Measurements from ENCODE around the gene OBSL1. TPM values are rescaled to one million over a fixed set of nuclear protein-coding genes. Genes with fewer than 3 reads are reported as not detected.

OBSL1 gene
- total RNA-seq, 4 donors from 2014 or later, result 53.2 to 146 (median 113) TPM

DNA sequence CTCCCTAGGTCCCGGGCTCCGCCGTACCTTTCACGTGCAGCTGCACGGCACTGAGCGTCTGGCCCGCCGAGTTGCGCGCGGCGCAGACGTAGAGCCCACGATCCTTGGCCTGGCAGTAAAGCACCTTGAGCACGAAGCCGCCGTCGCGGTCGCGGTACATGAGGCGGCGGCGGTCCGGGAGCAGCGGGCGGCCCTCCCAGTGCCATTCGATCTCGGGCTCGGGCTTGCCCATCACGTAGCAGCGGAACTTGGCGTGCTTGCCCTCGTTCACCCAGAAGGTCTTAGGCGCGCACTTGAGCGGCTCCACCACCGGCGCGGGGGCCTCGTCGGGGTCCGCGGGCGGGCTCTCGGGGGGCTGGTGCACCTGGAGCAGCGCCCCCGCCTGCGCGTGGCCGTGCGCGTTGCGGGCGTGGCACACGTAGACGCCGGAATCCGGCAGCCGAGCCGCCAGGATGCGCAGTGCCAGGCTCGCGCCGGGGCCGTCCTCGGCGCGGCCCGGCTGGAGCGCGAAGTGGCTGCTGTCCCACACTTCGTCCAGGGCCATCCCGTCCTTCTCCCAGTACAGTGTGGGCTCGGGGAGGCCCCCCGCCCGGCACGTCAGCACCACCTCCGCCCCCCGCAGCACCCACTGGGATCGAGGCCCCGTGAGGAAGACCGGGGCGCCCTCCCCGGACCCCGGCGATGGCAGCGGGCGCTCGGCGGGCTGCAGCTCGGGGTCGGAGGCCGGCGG lies 980 bp downstream of the OBSL1 start:
- H3K4me1 ChIP-seq, result peaks cover 0 to 6% of the 10 kb centered on the region in 2 donors

DNA sequence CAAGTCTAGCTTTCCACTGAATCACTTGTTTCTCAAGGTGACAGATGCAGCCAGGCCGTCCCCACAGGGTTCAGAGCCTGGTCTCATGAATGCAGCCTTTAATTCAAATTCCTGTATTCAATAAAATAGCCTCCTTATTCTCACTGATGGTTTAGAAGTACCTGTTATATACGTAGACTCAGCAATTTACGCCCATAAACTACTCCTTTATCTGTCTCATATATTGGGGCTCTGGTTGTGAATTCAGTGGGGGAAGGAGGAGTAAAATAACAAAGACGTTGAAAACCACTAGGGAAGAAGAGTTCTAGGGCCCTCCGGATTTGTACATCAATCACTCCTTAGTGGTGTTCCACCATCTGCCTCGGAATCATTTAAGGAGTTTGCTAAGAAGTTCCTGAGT lies 1.7 kb downstream of the OBSL1 start:
- H3K9me3 ChIP-seq, result no peaks in the 10 kb centered on the region
- peak overlapping the region in 1 of 2 donors; percentile 60 for H3K4me3 ChIP-seq
- DNase-seq, result no peak
- H3K27me3 ChIP-seq, result no peaks in the 10 kb centered on the region
- peaks cover 0 to 6% of the 10 kb centered on the region in 2 donors for H3K4me1 ChIP-seq
- no peaks in the 10 kb centered on the region for H3K36me3 ChIP-seq
- H3K27ac ChIP-seq, result no peak overlapping the region
- intact Hi-C loops (cut with DNase I; ENCODE audit: low total_unique reads), result loop anchor here (10.0 kb wide), 1 partner anchor 65 kb away; no protein-coding TSS in a partner anchor
- no peak for TF ChIP-seq POLR2A (IDR thresholded peaks at IDR 0.05)
- TF ChIP-seq, protein P1, sequence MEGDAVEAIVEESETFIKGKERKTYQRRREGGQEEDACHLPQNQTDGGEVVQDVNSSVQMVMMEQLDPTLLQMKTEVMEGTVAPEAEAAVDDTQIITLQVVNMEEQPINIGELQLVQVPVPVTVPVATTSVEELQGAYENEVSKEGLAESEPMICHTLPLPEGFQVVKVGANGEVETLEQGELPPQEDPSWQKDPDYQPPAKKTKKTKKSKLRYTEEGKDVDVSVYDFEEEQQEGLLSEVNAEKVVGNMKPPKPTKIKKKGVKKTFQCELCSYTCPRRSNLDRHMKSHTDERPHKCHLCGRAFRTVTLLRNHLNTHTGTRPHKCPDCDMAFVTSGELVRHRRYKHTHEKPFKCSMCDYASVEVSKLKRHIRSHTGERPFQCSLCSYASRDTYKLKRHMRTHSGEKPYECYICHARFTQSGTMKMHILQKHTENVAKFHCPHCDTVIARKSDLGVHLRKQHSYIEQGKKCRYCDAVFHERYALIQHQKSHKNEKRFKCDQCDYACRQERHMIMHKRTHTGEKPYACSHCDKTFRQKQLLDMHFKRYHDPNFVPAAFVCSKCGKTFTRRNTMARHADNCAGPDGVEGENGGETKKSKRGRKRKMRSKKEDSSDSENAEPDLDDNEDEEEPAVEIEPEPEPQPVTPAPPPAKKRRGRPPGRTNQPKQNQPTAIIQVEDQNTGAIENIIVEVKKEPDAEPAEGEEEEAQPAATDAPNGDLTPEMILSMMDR (IDR thresholded peaks at IDR 0.05), result no peak

More for the DNA sequence above, 980 bp downstream of the OBSL1 start:
- H3K4me3 ChIP-seq, result peak overlapping the region; percentile 37 to 60
- peak overlapping the region; percentile 87 to 88 for H3K27ac ChIP-seq
- TF ChIP-seq POLR2A (IDR thresholded peaks at IDR 0.05), result peak in 1 of 2 donors; percentile 56
- TF ChIP-seq, protein P1 (IDR thresholded peaks at IDR 0.05), result peak in 1 of 4 experiments; percentile 12
- no peaks in the 10 kb centered on the region for H3K9me3 ChIP-seq
- intact Hi-C loops (cut with DNase I; ENCODE audit: low total_unique reads), result no loop called here
- H3K27me3 ChIP-seq, result no peaks in the 10 kb centered on the region
- peak in 1 of 2 donors; percentile 47 for DNase-seq
- no peaks in the 10 kb centered on the region for H3K36me3 ChIP-seq

DNA sequence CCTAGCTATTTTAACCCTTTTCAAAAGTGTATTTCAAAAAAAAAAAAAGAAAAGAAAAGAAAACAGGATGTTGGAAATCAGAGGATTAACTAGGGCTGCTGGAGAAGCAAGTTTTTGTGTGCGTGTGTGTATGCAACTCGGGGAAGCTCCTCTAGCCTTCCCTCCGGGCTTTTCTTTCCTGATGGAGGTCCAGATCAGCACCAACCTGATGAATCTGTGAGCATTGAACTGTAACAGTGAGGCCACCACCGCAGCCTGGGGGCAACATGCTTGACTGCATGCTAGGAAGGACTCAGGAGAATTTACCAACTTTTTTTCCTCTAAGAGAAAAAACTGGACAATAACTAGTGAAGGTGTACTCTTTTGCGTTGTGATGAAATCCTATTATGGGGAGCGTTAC lies 2.3 kb downstream of the OBSL1 start:
- intact Hi-C loops (cut with DNase I; ENCODE audit: low total_unique reads), result loop anchor here (10.0 kb wide), 1 partner anchor 66 kb away; no protein-coding TSS in a partner anchor
- no peak overlapping the region for H3K4me3 ChIP-seq

DNA sequence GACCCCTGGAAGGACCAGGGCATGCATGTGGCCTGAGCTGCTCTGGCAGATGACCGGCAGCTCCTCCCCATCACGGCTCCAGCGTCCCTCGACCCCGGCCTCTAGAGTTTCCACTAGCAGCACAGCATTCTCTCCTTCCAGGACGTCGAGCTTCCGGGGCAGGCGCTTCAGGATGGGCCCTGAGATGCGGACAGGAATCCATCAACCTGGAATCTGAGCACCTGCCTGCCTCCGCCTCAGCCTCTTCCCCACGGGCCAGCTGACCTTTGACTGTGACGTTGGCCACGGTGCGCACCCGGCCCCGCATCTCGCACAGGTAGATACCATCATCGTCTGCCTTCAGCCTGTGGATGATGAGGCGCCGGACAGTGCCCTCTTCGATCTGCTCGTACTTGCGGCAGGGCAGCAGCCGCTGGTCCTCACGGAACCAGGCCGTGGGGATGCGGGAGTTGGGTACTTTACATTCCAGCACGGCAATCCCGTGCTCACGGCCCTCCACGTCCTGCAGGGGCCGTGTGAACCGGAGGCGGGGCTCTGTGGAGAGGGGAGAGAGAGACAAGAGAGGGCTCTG lies 3.5 kb downstream of the OBSL1 start:
- no peak for TF ChIP-seq POLR2A (IDR thresholded peaks at IDR 0.05)
- TF ChIP-seq, protein P1 (IDR thresholded peaks at IDR 0.05), result no peak
- peaks cover 0 to 6% of the 10 kb centered on the region in 2 donors for H3K4me1 ChIP-seq
- intact Hi-C loops (cut with DNase I; ENCODE audit: low total_unique reads), result loop anchor here (10.0 kb wide), 1 partner anchor 67 kb away; no protein-coding TSS in a partner anchor
- H3K36me3 ChIP-seq, result no peaks in the 10 kb centered on the region
- H3K27me3 ChIP-seq, result no peaks in the 10 kb centered on the region
- H3K9me3 ChIP-seq, result no peaks in the 10 kb centered on the region
- H3K27ac ChIP-seq, result no peak overlapping the region
- no peak overlapping the region for H3K4me3 ChIP-seq
- no peak for DNase-seq

More for the DNA sequence above, 2.3 kb downstream of the OBSL1 start:
- TF ChIP-seq, protein P1 (IDR thresholded peaks at IDR 0.05), result no peak
- no peak for TF ChIP-seq POLR2A (IDR thresholded peaks at IDR 0.05)
- DNase-seq, result no peak
- Histone ChIP-seq H3K9me3 (no peaks in the 10 kb centered on the region), H3K4me1 (peaks cover 0 to 6% of the 10 kb centered on the region in 2 donors), H3K27me3 (no peaks in the 10 kb centered on the region), H3K27ac (no peak overlapping the region), H3K36me3 (no peaks in the 10 kb centered on the region)

DNA sequence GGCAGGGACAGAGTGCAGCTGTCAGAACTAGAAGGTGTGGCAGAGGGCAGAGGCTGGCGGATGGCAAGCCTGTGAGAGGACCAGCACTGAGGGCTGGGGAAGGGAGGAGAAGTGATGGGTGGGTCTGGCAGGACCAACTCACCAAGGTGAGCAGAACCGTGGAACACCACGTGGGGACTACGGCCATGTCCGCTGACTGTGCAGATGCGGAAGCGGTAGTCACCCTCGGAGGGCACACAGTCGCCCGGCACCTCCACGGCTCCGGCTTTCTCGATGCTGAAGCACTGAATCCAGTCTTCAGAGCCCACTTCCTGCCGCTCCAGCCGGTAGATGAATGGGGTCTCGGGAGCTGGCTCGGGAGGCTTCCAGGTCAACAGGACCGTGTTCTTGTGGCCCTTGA lies 4.2 kb downstream of the OBSL1 start:
- Histone ChIP-seq H3K4me3 (no peak overlapping the region), H3K27me3 (no peaks in the 10 kb centered on the region), H3K4me1 (peaks cover 0 to 6% of the 10 kb centered on the region in 2 donors), H3K36me3 (no peaks in the 10 kb centered on the region), H3K27ac (no peak overlapping the region), H3K9me3 (no peaks in the 10 kb centered on the region)
- no peak for DNase-seq
- intact Hi-C loops (cut with DNase I; ENCODE audit: low total_unique reads), result loop anchor here (10.0 kb wide), 1 partner anchor 68 kb away; no protein-coding TSS in a partner anchor
- TF ChIP-seq, protein P1 (IDR thresholded peaks at IDR 0.05), result no peak
- no peak for TF ChIP-seq POLR2A (IDR thresholded peaks at IDR 0.05)
